ENCODE measurements around the gene ZNF106.

Gene ZNF106

DNA sequence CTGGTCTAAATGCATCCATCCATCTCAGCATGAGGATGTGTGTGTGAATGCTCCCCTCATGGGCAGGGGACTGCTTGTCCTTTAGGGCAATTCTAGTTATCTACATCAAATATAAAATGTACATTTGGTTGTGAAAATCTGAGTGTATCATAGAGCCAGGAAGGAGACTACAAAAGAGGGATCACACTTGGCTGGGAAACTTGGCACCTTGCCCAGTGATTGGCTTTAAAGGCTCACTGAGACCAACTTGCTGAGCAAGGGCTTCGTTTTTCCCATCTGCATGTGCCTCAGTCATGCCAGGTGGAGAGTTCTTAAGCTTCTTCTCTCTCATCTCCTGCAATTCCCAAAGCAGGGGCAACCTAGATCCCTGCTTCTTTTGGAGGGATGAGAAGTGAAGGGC is 126.4 kb downstream of the ZNF106 start:
- DNase-seq: no peak

GRCh38 chr15:42363942-42364341 is 127.0 kb downstream of the ZNF106 start:
- no peak for DNase-seq

- DNase-seq: no peak
Measured at GRCh38 chr15:42363487-42363886, 127.5 kb downstream of the ZNF106 start.
